RPMI7951 (cell line): ENCODE results near the gene C9orf50. TPM values are rescaled to one million over a fixed set of nuclear protein-coding genes. Genes with fewer than 3 reads are reported as not detected.

ENCODE experiments used
- DNase-seq: peaks from one replicate; pipeline ENCODE4 v3.0.0-alpha.2; 2012; ENCODE audit warnings: low read depth
- total RNA-seq: library from RNA; depleted of rRNA; stranded (reverse); fragments of >200 nt; shearing (Covaris generic); gene quantifications from 2 replicates; pipeline ENCODE4 v1.2.3, GENCODE V29; 2014

The C9orf50 gene
- total RNA-seq, 1 experiment from 2014 or later: not detected

GRCh38 chr9:129591916-129592315 is 29.0 kb downstream of the C9orf50 start:
- DNase-seq: no peak

DNA sequence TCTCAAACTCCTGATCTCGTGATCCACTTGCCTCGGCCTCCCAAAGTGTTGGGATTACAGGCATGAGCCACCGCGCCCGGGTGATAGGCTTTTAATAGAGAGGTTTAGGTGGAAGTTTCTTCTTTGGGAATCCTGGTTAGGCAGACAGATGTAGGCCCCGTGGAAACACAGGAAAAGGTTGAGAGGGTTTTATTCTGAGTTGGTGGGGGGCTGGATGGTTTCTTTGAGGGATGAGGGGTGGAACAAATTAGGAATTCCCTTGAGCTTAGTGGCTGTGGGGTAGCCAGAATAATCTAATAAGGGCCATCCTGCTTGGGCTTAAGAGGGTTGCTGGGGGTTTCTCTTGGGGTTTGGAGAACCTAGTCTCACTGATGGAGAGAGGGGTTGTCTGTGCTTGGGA is 30.4 kb downstream of the C9orf50 start:
- DNase-seq: no peak

GRCh38 chr9:129587487-129588262 is 33.2 kb downstream of the C9orf50 start:
- DNase-seq: peak; percentile 94

- DNase-seq: no peak
Observed at GRCh38 chr9:129586685-129587084, 34.2 kb downstream of the C9orf50 start.

- DNase-seq: no peak
Observed at GRCh38 chr9:129586245-129586644, 34.7 kb downstream of the C9orf50 start.

- no peak for DNase-seq
Observed at GRCh38 chr9:129585352-129585751, 35.5 kb downstream of the C9orf50 start.

DNA sequence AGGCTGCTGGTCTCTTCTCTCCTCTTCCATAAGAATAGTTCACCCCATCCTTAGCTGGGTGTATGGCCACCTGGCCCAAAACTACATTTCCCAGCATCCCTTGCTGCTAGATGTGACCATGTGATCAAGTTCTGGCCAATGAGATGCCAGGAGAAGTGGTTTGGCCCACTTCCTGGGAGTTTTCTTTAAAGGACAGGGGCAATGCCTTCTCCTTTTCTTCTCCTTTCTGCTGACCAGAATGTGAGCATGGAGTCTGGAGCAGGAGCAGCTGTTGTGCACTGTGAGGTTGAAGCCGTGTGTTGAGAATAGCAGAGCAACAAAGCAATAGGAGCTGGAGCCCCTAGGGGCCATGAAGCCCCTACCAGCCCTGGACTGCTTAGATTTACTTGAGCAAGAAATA is 36.8 kb downstream of the C9orf50 start:
- peak; percentile 81 for DNase-seq

GRCh38 chr9:129583308-129584038 is 37.4 kb downstream of the C9orf50 start:
- DNase-seq: no peak

DNA sequence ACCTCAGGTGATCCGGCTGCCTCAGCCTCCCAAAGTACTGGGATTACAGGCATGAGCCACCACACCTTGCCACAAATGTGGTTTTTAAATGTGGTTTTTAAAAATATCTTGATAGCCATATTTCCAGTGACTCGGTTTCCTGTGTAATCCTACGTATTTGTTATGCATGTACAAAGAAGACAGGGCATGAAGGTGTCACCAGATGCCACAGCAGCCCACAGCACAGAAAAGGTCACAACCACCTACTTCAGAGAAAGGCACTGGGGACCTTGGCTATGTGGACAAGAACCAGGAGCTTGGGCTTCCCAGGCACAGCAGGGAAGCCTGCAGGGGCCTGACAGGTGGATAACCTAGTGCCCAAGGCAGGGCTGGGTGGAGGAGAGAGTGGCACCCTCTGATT is 38.0 kb downstream of the C9orf50 start:
- DNase-seq: no peak

DNA sequence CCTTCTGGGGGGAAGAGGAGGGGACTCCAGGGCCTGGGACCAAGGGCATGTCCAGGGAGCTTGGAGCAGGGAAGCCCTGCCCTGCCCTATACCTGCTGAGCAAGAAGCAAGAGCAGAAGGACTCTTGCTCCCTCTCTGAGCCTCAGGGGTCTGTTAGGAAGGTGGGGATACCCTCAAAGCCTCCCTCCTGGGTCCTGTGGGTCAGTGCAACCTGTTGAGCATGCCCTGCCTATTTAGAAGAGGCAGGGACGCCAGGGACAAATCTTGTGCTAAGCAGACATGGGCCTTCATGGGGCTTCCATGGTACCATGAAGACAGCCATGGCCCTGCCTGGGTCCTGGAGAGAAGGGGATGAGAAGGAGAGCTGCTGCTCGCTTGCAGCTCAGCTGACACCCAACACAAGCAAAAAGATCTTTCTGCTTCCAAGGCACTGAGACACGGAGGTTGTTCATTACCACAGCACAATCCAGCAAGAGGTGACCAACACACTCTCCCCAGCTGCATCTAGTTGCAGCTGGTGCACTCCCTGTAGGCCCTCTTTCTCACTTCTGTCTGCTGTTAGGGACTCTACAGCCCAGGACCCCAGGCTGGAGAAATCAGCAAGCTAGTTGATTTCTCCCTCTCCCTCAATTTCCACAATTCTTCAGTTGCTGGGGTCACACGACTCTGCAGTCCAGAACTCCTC is 39.3 kb downstream of the C9orf50 start:
- no peak for DNase-seq

GRCh38 chr9:129580211-129580915 is 40.5 kb downstream of the C9orf50 start:
- DNase-seq: peak; percentile 48

DNA sequence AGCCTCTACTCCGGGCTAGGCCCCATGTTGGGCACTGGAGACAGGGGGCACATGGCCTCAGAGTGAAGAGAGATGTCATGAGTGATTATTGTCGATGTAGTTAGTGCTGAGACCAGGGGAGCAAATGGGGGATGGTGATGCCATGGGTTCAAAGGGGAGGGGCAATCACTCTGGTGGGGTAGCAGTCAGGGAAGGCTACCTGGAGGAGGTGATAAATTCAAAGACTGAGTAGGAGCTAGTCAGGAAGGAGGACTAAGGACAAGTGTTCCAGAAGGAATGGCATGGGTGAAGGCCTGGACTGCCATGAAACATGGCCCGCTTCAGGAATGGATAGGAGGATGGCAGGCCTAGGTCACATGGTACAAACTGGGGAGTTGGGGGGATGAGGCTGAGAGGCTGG is 41.6 kb downstream of the C9orf50 start:
- no peak for DNase-seq

GRCh38 chr9:129576546-129577543 is 44.1 kb downstream of the C9orf50 start:
- peak; percentile 28 for DNase-seq

DNA sequence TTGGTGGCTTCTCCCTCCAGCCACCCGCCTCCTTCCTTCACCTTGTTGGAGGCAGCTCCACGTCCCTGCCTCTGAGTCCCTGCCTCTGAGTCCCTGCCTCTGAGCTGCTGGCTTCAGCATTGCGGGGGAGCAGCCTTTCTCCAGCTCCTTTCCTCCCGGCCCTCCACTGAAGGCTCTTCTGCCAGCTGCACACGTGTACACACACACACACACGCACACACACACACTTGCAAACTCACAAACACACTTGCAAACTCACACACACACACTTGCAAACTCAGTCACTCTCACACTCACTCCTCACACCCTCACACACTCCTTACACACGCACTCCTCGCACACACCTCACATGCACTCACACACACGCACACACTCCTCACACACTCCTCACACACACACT is 45.1 kb downstream of the C9orf50 start:
- DNase-seq: no peak

DNA sequence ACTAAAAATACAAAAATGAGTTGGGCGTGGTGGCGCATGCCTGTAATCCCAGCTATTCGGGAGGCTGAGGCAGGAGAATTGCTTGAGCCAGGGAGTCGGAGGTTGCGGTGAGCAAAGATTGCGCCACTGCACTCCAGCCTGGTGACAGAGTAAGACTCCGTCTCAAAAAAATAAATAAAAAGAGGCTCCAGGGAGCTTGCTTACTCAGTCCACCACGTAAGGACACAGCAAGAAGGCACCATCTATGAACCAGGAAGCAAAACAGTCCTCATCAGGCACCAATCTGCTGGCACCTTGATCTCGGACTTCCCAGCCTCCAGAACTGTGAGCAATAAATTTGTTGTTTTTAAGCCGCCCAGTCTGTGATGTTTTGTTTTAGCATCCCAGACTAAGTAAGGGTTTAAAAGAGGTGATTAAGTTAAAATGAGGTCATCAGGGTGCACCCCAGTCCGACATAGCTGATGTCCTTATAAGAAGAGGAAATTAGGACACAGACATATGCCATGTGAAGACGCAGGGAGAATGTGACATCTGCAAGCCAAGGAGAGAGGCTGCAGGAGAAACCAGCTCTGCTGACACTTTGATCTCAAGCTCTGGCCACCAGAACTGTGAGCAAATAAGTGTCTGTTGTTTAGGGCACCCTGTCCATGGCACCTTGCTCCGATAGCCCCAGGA is 45.9 kb downstream of the C9orf50 start:
- no peak for DNase-seq

DNA sequence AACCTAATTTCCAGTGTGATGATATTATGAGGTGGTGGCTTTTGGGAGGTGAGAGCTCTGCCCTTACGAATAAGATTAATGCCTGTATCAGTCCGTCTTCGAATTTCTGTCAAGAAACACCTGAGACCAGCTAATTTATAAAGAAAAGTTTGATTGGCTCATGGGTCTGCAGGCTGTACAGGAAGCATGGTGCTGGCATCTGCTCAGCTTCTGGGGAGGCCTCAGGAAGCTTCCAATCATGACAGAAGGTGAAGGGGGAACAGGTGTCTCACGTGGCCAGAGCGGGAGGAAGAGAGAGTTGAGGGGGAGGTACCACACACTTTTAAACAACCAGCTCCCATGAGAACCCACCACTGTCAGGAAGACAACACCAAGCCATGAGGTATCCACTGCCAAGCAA is 46.9 kb downstream of the C9orf50 start:
- no peak for DNase-seq

DNA sequence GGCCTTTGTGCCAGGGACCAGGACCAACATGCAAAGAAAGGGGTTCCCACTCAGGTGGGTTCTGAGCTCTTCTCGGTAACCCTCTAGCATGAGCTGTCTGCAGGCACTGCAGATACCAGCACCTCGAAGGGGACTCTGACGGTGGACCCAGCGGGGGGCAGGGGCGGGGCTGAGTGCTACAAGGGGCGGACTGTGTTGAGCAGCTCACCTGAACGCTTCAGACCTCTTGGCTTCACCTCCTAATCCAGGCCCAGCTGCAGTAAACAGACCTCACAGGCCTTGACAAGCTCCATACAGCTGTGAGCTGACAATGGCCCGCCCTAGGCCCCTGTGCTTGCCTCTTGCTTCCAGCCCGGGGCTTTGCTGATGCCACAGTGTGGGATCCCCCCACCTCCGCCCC is 48.4 kb downstream of the C9orf50 start:
- no peak for DNase-seq

DNA sequence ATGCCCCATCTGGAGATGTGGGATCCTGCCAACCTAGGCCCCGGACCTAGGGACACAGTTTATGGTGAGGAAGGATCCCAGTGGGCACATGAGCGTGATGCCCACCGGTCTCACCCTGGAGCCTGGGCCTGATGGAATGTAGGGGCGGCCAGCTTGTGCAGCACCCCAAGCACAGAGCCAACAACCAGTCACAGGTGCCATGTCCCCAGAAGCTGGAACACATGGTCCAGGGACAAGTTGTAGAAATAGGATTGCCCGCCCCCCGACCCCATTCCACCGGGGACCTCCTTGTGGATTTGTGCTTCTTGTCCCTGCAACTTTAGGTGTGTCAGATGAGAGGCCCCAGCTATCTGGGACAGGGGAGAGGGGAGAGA is 48.9 kb downstream of the C9orf50 start:
- DNase-seq: no peak

DNA sequence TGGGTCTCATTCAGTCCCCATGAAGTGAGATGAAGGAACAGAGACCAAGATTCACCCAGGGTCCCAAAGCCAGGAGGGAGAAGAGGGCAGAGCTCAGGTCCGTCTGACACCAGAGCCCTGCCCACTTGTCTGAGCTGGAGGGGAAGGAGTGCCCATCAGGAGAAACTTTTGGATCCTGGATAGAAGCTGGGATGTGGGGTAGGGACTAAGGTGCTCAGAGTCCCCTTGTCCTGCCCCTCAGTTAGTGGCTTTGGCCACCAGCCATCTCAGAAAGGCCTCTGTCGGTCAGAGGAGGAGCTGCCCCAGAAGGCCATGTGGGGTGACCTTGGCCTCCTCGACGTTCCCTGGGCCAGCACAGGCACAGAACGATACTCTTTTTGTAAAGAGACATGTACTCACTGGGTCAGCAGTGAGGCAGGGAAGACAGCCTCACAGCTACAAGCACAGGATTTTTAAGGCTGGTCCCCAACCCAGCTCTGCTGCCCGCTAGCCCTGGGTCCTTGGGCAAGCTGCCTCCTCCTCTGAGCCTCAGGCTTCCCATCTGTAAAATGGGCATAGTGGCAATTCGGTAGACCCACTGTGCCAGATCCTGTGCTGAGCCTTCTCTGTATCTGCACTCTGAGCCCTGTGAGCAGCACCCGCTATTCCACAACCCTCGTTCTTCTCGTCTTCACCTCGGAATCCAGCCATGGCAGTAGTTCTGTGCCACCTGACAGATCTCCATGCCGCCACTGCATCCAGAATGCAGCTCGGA is 49.4 kb downstream of the C9orf50 start:
- peak; percentile 21 for DNase-seq
